Mucosa of descending colon (tissue), 3 donors: ENCODE data around the gene TREX2. TPM values are rescaled to one million over a fixed set of nuclear protein-coding genes. Genes with fewer than 3 reads are reported as not detected.

ENCODE experiments used
- ATAC-seq: fragments of 200-7000 bp; cut with Tn5 transposase; one replicate; pipeline ENCODE4 v1.9.1; 2020; ENCODE audit warnings: mild to moderate bottlenecking, moderate library complexity
- DNase-seq, 3 donors: peaks; one replicate each; pipeline ENCODE4 v3.0.0-alpha.2; 2020
- H3K36me3 ChIP-seq: fragments of 200-600 bp; one replicate; pipeline ENCODE4 v1.8.0; 2021; ENCODE audit warnings: low read depth, mild to moderate bottlenecking
- H3K4me1 ChIP-seq: fragments of 200-600 bp; one replicate; pipeline ENCODE4 v1.8.0; 2021; ENCODE audit warnings: low read depth, mild to moderate bottlenecking
- H3K4me3 ChIP-seq: fragments of 200-600 bp; one replicate; pipeline ENCODE4 v1.8.0; 2021; ENCODE audit warnings: mild to moderate bottlenecking
- H3K9me3 ChIP-seq: fragments of 200-600 bp; one replicate; pipeline ENCODE4 v1.8.0; 2021; ENCODE audit warnings: mild to moderate bottlenecking
- CTCF ChIP-seq: fragments of 200-600 bp; IDR thresholded peaks from one replicate; pipeline ENCODE4 v1.8.0; 2022; ENCODE audit warnings: antibody characterized with exemption, mild to moderate bottlenecking
- intact Hi-C, 2 donors: fragments of 100-400 bp; cut with DNase I in 1 of 2; cut with micrococcal nuclease in 1 of 2; formaldehyde crosslinking; loops; one replicate each; pipeline versions ENCODE4 v1.11.0 to v1.11.1; 2022; cut with DNase I, micrococcal nuclease
- total RNA-seq, 3 donors: library from RNA; stranded (reverse); fragmentation: NEBNext Ultra II Directional in 2 of 3; extraction: Animal tissue kit (Norgen Biotek cat#: 25700) in 2 of 3; gene quantifications; one replicate each; pipeline versions ENCODE4 v1.2.1 to v1.2.4, GENCODE V29; 2021 to 2023
- donor health status: DM: no; HTN: no; CAD: no; lungs with moderate emphysema.
- donor health status: DM: no; HTN: no; CAD: no.
- donor health status: DM: no; HTN: yes; CAD: no.

Gene TREX2
- total RNA-seq, 3 donors from 2014 or later = 0.55 to 1.2 (median 0.63) TPM

- H3K4me1 ChIP-seq = no peaks in the 10 kb centered on the region
- TF ChIP-seq CTCF = no peak
- no peaks in the 10 kb centered on the region for H3K36me3 ChIP-seq
These were observed 15.1 kb downstream of the TREX2 start for GRCh38 chrX:153430796-153431195.

GRCh38 chrX:153426204-153426603 lies 19.7 kb downstream of the TREX2 start:
- no peak for TF ChIP-seq CTCF
- no peak for DNase-seq
- no peaks in the 10 kb centered on the region for H3K36me3 ChIP-seq
- no peak for ATAC-seq
- H3K4me3 ChIP-seq = no peak overlapping the region
- H3K9me3 ChIP-seq = no peaks in the 10 kb centered on the region
- H3K4me1 ChIP-seq = no peaks in the 10 kb centered on the region
- intact Hi-C loops = no loop called here

More at GRCh38 chrX:153430796-153431195, 15.1 kb downstream of the TREX2 start:
- DNase-seq (no peak), ATAC-seq (no peak)
- no peaks in the 10 kb centered on the region for H3K9me3 ChIP-seq
- intact Hi-C loops = no loop called here
- no peak overlapping the region for H3K4me3 ChIP-seq

GRCh38 chrX:153423652-153424051 lies 22.2 kb downstream of the TREX2 start:
- no peak for ATAC-seq
- intact Hi-C loops = no loop called here
- Histone ChIP-seq H3K36me3 (no peaks in the 10 kb centered on the region), H3K4me3 (no peak overlapping the region), H3K4me1 (no peaks in the 10 kb centered on the region), H3K9me3 (no peaks in the 10 kb centered on the region)
- no peak for TF ChIP-seq CTCF
- DNase-seq = no peak

GRCh38 chrX:153421856-153422255 lies 24.0 kb downstream of the TREX2 start:
- ATAC-seq (no peak), DNase-seq (no peak)
- intact Hi-C loops = no loop called here
- Histone ChIP-seq H3K4me3 (no peak overlapping the region), H3K36me3 (no peaks in the 10 kb centered on the region), H3K4me1 (no peaks in the 10 kb centered on the region), H3K9me3 (no peaks in the 10 kb centered on the region)
- TF ChIP-seq CTCF = no peak

GRCh38 chrX:153420851-153421599 lies 24.8 kb downstream of the TREX2 start:
- ATAC-seq (no peak), DNase-seq (no peak)
- TF ChIP-seq CTCF = no peak
- H3K4me3 ChIP-seq = no peak overlapping the region
- H3K36me3 ChIP-seq = no peaks in the 10 kb centered on the region
- no peaks in the 10 kb centered on the region for H3K4me1 ChIP-seq
- H3K9me3 ChIP-seq = no peaks in the 10 kb centered on the region
- intact Hi-C loops = no loop called here
